Activated CD4-positive, CD25-positive, alpha-beta regulatory T cell treated with anti-CD3 and anti-CD28 coated beads, Interleukin-2, amount 50 U/mL, for 24 hours (primary cell): ENCODE measurements around the gene NOP16.

ENCODE experiments used
- ATAC-seq, 2 donors: fragments of 150-1000 bp; cut with Tn5 transposase; one replicate each; pipeline ENCODE4 v1.10.0; 2021; ENCODE audit warnings: mild to moderate bottlenecking in 1 of 2, moderate library complexity in 1 of 2

NOP16 gene

DNA sequence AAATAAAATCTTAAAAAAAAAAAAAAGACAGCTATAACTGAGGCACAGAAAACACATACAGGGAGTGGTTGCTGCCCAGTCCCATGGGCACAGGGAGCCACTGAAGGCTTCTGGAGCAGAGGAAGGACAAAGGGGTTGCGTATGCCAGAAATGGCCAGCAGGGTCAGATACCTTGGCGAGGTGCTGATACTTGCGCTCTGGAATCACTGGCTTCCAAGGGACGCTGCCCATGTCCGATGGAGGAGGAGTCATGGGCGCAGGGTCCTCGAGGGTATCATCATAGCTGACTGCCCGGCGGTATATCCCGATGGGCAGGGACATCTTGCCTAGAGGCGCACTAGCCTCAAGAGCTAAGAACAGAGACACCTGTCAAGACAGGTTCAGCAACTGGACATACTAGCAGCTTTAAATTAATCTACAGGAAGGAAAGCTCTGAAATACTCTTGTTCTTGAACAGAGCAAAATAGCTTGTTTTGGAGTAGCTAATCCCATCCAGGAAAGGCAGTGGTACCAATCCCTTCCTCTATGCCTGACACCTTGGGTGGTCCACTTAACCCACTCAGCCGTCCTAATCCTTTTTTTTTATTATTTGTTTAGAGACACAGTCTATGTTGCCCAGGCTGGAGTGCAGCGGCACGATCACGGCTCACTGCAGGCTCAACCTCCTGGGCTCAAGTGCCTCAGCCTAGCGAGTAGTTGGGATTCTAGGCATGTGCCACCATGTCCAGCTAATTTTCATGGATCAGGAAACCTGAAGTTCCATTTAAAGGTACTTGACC, 32.8 kb downstream of the NOP16 start:
- no peak for ATAC-seq

GRCh38 chr5:176353533-176353932, 34.9 kb downstream of the NOP16 start:
- ATAC-seq, result no peak

DNA sequence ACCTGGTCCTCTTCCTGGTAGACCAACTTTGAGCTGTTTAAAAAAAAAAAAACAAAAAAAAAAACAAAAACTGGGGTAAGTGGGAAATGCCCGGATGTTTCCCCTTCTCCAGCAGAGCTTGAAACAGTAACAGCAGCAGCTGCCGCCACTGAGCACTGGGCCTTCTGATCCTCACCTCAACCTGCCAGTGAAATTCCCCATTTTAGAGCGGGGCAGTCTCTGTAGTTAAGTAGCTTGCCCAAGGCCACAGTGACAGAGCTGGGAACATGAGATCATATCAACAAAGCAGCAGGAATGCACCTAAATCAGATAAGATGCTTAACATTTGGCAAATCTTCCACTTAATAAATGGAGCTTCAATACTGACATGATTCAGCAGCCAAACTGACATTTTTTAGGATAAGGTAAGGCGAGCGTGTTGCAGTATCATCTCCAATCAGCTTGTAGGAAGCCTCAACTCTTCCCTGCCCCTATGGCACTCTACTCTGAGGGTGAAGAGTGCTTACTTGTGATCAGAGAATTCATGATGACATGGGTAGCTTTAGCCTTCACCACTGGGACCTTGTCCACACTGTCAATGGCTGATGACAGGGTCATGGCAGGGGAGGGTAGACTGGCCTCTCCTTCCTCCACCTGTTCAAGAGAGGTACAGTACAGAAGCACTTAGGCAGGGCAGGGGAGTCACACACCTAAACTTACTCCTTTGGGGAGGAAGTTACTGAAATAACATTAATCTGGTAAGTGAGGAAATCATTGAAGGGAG, 36.1 kb downstream of the NOP16 start:
- no peak for ATAC-seq

DNA sequence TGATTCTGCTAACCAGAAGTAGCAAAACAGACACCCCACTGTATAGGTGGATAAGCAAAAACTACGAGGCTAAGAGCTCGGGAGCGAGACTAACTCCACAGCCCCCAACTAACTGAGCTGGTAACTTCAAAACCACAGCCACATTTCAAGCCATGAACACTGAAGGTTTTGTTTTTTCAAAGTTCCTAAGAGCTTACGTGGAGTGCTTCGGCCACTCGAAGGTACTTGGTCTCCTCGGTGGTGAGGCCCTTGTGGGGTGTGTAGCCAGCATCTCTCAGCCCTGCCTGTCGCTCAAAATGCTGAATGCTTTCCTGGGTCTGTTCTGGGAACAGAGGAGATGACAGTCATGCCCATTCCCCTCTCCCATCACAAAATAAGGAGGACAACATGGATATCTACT, 38.0 kb downstream of the NOP16 start:
- ATAC-seq, result no peak

- no peak for ATAC-seq
Measured at GRCh38 chr5:176342766-176343458, 45.5 kb downstream of the NOP16 start.

GRCh38 chr5:176342158-176342483, 46.3 kb downstream of the NOP16 start:
- ATAC-seq, result no peak

DNA sequence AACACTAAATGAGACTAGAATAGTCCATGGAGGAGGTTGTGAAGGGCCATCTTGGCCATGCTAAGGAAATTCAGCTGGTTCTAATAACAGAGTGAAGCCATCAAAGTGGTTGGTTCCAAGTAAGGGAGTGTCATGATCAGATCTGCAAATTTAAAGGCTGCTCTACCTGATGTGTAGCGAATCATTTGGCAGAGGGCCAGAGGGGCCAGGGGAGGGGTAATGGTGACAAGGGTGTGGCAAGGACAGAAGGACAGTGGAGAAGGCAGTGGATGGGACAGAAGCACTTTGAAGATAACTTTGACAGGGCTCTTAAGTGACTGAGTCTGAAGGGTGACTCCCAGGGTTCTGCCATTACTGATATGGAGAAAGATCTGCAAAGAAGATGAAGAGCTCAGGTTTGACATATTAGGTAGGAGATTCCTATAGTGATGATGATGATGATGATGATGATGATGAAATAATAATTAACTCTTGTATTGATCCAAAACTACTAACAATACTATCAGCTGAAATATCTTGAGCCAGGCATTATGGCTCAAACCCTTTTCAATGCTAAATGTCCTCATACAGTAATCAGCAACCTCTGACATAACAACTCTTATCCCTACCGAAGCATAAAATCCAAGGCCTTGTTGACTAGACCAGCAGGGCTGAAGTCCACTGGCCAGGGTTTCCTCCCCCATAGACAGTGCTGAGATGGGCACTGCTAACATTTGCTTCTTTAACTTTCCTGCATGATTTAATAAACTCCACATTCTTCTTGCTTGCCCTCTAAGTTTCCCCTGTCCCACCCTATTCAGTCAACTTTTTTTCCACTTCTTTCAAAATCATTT, 46.9 kb downstream of the NOP16 start:
- no peak for ATAC-seq

DNA sequence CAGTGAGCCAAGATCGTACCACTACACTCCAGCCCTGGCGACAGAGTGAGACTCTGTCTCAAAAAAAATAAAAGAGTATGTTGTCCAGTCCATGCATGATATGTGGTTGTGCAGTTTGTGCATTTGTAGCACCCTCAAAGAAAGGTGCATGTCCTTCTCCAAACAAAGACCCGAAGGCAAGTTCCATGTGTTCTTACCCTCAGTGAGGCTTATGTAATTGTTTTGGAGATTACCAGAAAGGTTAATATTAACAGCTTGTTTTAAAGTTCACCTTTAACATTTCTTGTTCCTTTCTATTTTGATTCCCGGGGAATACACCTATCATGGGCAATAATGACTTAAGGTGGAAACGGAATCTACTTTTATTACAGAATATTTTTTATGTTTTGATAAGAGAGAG, 49.1 kb downstream of the NOP16 start:
- ATAC-seq, result no peak

DNA sequence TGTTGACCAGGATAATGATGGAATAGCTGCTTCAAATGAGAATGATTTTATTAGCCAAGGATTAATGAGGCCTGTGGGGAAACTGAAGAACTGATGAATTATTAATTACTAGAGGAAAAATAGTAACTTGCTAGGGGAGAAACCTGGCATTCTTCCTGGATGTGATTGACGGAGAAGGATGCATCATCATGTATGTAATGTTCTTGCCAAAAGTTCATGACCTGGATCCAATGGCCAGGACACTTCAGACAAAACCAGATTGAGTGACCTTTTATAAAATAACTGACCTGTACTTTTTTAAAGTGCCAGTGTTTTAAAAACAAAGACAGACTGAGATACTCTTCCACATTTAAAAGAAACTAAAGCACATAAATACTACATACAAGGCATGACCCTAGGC, 50.5 kb downstream of the NOP16 start:
- no peak for ATAC-seq

DNA sequence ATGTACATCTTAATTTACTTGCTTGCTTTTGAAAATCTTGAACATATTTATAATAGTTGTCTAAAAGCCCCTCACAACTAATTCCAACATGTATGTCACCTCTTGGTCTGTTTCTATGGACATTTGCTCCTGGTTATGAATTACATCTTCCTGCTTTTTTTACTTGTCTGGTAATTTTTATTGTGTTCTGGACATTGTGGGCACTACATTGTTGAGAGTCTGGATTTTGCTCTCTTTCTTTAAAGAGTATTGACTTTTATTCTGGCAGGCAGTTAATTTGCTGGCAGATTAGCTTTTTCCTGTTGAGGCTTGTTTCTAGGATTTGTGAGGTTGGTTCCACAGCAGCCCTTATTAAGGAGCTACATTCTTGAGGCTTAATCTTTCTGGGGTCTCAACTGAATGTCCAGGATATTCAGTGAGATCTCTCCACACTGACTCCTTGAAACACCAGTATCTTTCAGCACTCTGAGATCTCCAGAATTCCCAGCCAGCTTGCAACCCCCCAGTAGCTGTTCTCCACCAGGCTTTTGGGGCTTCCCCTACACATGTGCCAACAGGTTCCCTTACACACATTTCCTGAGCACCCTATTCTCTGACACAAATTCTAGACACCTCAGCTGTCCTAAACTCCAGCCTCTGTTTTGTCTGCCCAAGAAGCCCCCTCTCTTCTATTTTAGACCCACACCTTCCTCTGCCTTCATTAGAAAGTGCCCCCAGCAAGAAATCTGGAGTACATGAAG, 54.2 kb downstream of the NOP16 start:
- no peak for ATAC-seq
